Islet of Langerhans (tissue), 1 donor: Measurements from ENCODE around the gene TBXT.
"Not testable (repeated sequence)": the region's sequence is repeated elsewhere in the genome, so short reads cannot be mapped to it uniquely, and the experiment has no call there.

Experiments used
- FAIRE-seq: peaks from one replicate; lab custom pipeline; 2011; peaks lifted over from hg19 to GRCh38; lab: Jason Lieb, UNC

TBXT gene

GRCh38 chr6:166169549-166170421, 2.1 kb upstream of the TBXT start:
- FAIRE-seq = no peak

DNA sequence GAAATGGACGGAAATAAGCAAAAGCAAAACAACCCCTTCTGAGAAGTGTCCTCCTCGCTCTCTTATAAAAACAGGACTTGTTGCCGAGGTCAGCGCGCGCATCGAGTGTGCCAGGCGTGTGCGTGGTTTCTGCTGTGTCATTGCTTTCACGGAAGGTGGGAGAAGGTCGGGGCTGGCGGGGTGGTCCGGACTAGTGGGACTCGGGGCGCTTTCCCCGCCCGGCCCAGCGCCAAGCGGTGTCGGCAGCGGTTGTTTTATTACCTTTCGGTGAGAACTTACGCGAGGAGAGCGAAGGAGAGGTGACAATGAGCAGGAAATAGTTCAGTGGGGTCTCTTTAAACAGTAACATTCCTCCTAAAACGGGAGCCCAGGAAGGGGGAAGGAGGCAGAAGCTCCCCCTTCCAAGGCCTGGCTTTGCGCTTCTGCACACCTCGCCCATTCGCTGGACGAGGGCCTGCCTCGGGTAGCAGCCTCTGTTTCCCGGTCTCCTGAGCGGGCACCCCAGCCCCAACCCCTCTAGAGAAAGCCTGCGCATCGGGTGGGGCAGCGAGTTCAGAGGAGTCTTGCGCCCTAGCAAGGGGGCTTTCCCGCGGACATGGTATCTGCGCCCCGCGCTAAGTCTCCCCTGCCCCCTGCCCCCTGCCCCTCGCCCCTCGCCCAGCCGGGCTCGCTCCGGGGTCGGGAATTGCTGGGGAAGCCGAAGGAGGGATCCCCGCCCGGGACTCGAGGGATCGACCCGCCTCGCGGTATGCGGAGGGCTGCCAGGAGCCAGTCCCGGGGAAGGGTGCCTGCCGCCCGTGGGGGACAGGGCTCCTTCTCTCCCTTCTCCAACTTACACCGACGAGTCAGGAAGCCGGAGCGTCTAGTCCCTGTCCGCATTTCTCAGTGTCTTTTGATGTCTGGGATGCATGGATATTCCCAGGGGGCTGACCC, 1.2 kb upstream of the TBXT start:
- no peak for FAIRE-seq

DNA sequence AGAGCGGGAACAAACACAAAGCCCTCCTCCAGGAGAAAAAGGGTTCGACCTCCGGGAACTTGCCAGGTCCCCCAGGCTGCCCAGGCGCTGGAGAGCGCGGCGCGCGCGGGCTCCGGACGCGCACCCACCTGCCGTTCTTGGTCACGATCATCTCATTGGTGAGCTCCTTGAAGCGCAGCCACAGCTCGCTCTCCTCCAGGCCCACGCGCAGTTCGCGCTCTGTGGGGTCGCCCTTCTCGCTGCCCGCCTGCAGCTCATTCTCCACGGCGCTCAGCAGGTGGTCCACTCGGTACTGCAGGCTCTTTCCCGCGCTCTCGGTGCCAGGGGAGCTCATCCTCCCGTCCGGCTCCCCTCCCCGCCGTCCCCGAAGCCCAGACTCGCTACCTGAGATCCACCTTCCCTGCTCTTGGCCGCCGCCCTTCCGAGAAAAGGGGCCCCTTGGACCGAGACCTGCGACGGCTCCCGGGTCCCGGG, 356 bp downstream of the TBXT start:
- FAIRE-seq = no peak

DNA sequence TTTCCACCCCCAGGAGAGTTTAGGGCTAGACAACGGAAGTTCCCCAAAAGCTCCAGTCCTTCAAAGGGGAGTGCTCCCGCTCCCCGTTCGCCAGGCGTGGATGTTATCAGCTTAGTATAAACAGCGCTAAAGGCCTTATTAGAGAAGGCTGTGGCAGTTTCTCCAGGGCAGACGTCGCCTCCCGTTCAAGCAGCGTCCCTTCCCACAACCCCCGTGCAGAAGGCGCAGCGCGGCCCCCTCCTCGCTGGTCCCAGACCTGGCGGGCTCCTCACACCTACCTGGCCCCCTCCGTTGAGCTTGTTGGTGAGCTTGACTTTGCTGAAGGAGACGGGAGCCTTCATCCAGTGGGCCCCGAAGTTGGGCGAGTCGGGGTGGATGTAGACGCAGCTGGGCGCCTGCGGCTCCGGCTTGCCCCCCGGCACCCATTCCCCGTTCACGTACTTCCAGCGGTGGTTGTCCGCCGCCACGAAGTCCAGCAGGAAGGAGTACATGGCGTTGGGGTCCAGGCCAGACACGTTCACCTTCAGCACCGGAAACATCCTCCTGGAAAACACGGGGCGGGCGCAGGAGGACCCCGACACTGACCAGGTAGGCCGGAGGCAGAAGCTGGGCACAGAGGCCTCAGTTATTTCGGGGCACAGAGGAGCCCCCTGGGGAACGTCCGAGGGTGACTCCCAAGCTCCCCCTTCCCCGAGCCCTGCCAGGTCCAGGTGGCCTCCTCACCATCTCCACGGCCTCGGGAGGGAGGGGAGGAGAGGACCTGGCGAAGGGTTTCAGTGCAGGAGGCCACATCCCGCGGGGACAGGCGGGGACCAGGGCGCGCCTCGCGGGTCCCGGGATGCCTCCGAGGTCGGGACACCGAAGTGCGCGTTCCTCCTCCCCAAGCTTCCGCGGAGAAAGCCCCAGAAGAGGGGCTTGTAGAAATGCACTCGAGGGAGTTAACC, 1.1 kb downstream of the TBXT start:
- FAIRE-seq = no peak

DNA sequence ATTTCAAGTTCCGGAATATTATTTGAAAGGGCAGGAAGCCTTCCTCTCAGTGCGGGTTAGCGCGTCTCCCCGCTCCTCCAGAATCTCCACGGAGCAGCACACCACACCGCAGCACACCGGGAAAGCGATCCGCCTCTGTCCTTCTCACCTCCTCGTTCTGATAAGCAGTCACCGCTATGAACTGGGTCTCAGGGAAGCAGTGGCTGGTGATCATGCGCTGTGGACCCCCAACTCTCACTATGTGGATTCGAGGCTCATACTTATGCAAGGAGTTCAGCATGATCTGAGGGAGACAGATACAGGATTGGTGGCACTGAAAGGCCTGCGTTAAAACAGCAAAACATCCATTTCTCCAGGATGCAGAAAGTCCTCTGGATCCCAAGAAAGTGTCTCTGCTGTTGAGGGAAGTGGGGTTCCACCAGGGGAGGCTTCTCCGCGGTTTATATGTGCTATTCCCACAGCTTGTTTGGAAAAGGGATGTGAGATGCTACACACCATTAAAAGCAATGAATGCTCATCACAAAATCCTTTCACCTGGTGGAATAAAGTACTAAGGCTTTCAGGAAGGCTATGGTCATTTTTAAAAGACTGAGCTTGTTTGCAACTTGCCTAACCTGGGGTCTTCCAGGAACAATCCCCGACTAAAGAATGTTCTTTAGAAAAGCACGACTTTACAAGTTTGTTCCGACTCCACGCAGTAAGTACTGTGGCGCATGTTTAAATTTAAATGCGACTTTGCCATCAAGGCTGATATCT, 1.9 kb downstream of the TBXT start:
- no peak for FAIRE-seq

- FAIRE-seq = no peak
These were observed 4.9 kb downstream of the TBXT start for GRCh38 chr6:166162599-166163342.

- FAIRE-seq = no peak
These were observed 9.6 kb downstream of the TBXT start for GRCh38 chr6:166157930-166158617.

DNA sequence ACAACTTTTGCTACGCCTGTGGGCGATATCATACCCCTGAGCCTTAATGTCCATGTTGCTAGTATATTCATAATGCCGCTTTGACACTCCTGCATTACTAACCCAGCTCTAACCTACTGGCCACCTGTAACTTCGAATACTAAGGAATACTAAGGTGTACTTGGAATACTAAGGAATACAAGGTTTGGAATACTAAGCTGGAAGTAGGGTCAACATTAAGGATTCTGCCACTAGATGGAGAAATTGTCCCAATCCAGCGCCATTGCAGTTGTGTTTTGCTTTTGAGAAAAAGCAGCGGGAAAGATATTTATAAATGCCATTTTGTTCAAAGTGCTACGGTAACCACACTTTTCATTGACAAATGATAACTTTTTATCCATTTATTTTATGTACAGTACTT, 10.7 kb downstream of the TBXT start:
- FAIRE-seq = no peak

- FAIRE-seq = no peak
These were observed 13.7 kb downstream of the TBXT start for GRCh38 chr6:166153966-166154365.

GRCh38 chr6:166152660-166153059, 15.0 kb downstream of the TBXT start:
- no peak for FAIRE-seq

DNA sequence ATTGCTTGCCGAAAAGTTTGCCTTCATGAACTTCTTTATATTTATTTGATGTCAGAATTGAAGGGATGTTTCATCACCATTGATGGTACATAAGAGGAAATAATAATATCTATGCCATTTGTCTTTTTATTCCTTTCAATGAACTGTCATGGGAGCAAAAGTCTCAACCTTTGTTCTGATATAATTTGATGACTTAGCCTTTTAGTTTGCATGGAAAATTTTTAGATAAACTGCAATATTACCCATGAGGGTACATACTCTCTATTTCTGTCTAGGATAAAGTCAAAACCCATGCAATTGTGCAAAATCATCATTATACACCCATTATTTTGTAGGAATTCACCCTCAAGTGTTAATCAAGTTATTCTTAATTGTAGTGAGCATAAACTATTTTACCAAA, 15.9 kb downstream of the TBXT start:
- FAIRE-seq = no peak

- FAIRE-seq = no peak
These were observed 21.9 kb downstream of the TBXT start for GRCh38 chr6:166145751-166146150.

GRCh38 chr6:166143011-166143410, 24.6 kb downstream of the TBXT start:
- FAIRE-seq = no peak

DNA sequence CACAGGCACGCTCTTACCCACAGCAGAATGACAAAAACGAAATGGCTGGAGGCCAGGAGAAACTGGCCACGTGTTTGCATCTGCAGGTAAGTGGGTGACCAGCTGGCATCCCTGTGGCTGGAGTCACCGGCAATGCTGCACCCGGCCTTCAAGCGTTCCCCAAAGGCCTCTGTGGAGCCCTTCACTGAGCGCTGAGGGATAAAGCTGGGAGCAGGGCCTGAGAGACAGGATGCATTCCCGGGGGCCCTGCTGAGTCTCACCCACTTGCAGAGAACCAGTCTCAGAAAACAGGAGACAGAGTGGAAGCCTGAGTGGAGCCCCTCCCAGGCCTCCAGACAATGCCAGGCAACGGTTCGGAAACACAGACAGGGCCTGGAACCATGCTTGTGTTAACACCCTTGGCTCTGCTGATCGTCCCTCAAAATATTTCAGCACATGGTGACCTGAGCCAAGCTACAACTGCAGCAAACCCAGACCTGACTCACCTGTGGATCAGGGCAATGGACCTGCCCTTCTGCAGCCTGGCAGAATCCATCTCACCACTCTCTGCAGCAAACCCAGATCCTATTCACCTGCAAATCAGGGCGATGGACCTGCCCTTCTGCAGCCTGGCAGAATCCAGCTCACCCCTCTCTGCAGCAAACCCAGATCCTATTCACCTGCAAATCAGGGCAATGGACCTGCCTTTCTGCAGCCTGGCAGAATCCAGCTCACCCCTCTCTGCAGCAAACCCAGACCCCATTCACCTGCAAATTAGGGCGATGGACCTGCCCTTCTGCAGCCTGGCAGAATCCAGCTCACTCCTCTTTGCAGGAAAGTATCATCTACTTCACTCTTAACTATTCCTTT, 39.8 kb downstream of the TBXT start:
- FAIRE-seq = no peak

DNA sequence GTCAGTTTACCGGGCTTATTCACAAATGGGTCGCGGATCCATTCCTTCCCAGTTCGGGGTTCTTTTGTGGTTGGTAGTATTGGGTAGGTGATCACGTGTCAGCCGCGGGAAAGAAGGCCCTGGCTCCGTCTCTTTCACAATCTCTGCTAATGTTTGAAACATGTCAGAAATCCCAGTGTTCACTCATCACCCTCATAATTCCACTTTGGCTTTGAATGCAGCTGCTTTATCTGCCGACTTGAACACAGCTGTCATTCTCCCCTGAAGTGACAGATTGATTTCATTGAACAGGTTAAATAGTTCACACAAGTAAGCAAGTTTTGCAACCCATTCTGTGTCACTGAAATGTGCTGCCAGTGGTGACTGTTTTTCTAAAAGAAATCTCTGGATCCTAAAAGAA, 44.5 kb downstream of the TBXT start:
- not testable (repeated sequence) for FAIRE-seq

DNA sequence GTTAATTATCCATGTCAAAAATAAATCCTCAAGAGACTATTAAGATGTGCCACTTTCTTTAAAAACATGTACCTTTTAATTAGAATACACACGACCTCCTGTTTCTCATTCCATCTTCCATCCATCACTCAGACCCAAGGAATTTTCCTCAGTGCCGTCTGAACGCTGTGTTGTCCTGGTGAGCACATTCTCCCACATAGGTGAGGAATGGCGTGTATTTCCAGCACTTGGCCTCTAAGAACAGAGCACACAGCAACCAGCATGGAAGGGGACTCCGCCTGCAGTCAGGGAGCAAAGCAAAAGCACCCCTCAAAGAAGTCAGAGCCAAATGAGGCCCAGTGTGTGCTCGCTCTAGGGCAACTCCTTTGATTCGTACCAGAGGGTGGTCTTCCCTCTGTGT, 45.9 kb downstream of the TBXT start:
- no peak for FAIRE-seq

GRCh38 chr6:166119116-166119911, 48.3 kb downstream of the TBXT start:
- FAIRE-seq = no peak

DNA sequence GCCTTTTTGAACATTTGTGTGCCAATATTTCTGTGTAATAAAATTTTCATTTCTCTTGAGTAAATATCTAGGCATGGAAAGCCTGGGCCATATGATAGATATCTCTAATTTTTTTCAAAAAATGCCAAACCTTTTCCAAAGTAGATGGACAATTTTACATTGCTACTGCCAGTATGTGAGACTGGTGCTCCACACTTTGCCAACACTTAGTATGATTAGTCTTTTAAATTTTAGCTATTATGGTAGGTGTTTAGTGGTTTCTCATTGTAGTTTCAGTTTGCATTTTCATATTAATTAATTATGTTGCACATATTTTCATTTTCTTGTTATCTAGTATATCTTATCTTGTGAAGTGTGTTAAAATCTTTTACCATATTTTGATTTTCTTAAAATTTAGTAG, 52.0 kb downstream of the TBXT start:
- no peak for FAIRE-seq
